GM20431 (cell line): ENCODE data around the gene ZBED6.
"Not testable (repeated sequence)": the region's sequence is repeated elsewhere in the genome, so short reads cannot be mapped to it uniquely, and the experiment has no call there.

Experiments used
- in situ Hi-C: fragments of 300-500 bp; cut with MseI, MboI; formaldehyde crosslinking; loops from one replicate; pipeline ENCODE4 v1.15.0; 2020; ENCODE audit warnings: low sequenced_read_pairs; ENCODE audit not compliant: unreplicated experiment

The ZBED6 gene

DNA sequence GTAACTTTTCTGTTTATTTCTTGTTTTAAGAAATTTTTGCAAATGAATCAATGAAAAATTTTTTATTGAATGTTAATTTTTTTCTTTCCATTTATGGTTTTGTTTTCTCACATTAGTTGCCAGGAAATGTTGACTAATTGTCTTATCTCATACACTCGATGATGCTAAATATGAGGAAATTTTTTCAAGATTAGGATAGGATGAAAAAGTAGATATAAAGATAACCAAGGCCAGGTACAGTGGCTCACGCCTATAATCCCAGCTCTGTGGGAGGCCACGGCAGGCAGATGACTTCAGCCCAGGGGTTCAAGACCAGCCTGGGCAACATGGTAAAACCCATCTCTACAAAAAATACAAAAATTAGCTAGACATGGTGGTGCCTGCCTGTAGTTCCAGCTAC lies 17.8 kb upstream of the ZBED6 start:
- in situ Hi-C loops = no loop called here

GRCh38 chr1:203778146-203778545 lies 17.3 kb upstream of the ZBED6 start:
- in situ Hi-C loops = no loop called here

GRCh38 chr1:203778789-203779188 lies 16.6 kb upstream of the ZBED6 start:
- in situ Hi-C loops = no loop called here

GRCh38 chr1:203781962-203782361 lies 13.5 kb upstream of the ZBED6 start:
- in situ Hi-C loops = no loop called here

DNA sequence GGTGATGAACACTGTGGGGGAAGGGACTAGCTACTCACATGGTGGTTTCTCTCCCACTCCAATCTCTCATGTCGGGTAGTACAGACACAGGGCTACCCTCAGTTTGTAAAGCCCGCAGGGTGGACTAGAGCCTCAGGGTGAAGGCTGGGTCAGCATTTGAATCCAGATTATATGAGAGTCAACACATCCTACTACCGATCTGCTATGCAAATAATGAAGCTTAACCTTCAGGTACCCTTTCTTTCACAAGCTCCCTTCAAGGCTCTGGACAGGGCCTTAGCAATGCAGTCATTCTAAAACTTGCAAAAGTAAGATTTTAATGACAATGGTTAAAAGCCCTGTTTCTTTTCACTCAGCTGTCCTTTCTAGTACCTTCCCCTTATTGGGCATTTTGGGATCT lies 5.5 kb upstream of the ZBED6 start:
- in situ Hi-C loops = no loop called here

- in situ Hi-C loops = no loop called here
These were observed 3.9 kb upstream of the ZBED6 start for GRCh38 chr1:203791498-203791897.

DNA sequence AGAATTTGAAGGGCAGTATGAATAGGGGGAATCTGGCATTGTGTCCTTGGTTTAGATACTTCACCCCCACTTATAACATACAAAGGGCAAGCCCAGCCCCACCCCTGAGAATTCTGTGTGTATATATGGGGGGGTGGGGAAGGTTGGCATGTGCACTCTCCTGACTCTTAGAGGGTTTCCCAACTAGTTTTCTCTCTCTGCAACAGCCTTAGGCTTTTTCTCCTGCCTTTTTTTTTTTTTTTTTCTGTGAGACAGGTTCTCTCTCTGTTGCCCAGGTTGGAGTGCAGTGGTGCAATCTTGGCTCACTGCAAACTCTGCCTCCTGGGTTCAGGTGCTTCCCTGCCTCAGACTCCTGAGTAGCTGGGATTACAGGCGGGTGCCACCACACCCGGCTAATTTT lies 2.9 kb upstream of the ZBED6 start:
- in situ Hi-C loops = no loop called here

GRCh38 chr1:203793561-203793960 lies 1.9 kb upstream of the ZBED6 start:
- in situ Hi-C loops = not testable (repeated sequence)

- in situ Hi-C loops = no loop called here
These were observed 521 bp upstream of the ZBED6 start for GRCh38 chr1:203794764-203795440.

DNA sequence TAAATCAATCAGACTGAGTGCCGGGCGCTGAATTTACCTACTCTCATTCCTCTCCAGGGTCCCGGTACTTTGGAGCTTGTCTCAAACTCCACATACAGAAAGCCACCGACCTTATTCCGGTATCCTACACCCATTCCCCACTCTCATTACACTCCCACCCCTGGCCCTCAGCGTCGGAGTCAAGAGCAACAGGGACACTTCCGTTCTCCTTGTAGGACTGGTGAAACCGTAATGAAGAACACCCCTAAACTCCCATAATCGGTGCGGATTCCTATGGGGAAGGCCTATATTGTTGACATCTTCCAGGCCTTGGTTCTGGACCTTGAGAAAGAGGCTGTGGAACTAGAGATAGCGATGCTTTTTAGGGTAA lies 798 bp downstream of the ZBED6 start:
- in situ Hi-C loops = no loop called here

DNA sequence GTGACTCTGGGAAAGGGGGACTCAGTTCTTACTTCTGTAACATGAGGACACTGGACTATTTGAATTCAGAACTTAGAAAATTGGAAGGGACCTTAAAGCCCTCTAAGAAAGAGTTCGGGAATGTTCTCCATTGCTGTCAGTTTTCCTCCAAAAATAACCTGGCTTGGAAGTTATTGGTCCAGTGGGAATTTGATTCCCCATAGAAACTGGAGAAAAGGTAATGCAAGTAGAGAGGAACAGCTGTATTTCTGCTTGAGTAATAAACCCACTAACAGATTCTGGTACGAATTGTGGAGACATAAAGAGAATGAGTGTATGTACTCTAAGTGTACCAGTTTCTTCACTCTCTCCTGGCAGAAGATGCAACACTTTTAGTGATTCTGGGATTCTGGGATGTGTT lies 1.8 kb downstream of the ZBED6 start:
- in situ Hi-C loops = no loop called here

DNA sequence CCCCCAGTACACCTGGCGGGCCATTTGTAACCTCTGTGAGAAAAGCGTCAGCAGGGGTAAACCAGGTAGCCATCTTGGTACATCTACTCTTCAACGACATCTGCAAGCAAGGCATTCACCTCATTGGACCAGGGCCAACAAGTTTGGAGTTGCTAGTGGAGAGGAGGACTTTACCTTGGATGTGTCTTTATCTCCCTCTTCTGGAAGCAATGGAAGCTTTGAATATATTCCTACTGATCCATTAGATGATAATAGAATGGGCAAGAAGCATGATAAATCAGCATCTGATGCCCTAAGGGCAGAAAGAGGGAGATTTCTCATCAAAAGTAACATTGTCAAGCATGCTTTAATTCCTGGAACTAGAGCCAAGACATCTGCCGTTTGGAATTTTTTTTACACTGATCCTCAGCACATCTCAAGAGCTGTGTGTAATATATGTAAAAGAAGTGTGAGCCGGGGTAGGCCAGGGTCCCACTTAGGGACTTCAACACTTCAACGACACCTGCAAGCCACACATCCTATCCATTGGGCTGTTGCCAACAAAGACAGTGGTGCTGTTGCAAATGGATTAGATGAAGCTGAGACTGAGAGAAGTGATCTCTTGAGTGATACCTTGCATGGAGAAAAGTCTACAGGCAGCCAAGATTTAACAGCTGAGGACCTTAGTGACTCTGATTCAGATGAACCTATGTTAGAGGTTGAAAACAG lies 2.7 kb downstream of the ZBED6 start:
- in situ Hi-C loops = no loop called here

- in situ Hi-C loops = no loop called here
These were observed 3.7 kb downstream of the ZBED6 start for GRCh38 chr1:203799157-203799556.

GRCh38 chr1:203799971-203800370 lies 4.5 kb downstream of the ZBED6 start:
- in situ Hi-C loops = no loop called here

GRCh38 chr1:203805689-203806088 lies 10.3 kb downstream of the ZBED6 start:
- in situ Hi-C loops = no loop called here

DNA sequence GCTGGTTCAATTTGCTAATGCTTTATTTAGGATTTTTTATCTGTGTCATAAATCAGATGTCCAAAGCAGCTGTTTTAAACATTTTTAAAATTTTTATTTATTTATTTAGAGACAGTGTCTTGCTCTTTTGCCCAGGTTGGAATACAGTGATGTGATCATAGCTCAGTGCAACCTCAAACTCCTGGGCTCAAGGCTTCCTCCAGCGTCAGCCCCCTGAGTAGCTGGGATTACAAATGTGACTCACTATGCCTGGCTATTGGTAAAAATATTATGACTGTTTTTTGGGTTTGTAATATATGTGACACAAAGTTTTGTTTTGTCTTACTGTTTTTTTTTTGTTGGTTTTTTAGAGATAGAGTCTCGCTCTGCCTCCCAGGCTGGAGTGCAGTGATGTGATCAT lies 11.8 kb downstream of the ZBED6 start:
- in situ Hi-C loops = no loop called here

GRCh38 chr1:203813581-203814341 lies 18.3 kb downstream of the ZBED6 start:
- in situ Hi-C loops = no loop called here

DNA sequence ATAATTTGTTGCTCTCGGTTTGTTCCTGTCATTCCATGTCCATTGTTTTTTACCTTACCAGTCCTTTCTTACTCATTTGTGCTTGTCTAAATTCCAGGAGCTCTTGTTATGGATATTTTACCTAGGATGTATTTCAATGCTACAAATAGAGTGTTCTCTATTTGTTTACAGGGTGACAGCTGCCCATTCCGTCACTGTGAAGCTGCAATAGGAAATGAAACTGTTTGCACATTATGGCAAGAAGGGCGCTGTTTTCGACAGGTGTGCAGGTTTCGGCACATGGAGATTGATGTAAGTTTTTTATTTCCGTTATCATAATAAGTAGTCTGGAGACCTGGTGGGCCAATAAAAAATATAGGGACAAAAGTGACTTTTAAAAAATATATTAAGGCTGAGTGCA lies 23.0 kb downstream of the ZBED6 start:
- in situ Hi-C loops = no loop called here

- in situ Hi-C loops = no loop called here
These were observed 27.9 kb downstream of the ZBED6 start for GRCh38 chr1:203823306-203823705.

GRCh38 chr1:203826175-203826574 lies 30.8 kb downstream of the ZBED6 start:
- in situ Hi-C loops = no loop called here

DNA sequence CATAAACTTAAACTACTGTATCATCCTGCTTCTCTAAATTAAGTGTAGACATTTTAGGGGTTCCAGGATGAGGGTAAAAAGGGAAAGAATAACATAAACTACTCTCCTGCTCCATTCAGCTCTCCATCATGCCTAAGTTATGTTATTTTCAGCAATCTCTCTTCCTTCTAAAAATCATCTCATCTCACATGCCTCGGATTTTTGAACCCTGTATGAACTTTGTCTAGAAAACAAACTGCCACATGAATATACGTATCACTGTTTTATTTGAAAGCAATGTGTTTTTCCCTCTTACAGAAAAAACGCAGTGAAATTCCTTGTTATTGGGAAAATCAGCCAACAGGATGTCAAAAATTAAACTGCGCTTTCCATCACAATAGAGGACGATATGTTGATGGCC lies 32.6 kb downstream of the ZBED6 start:
- in situ Hi-C loops = no loop called here
